HEK293 (cell line): Measurements from ENCODE around the gene PTPN5.

Experiments used
- CTCF ChIA-PET: fragments of 350-600 bp; formaldehyde crosslinking; extraction: SDS; loops from one replicate; lab custom pipeline; 2021; ENCODE audit warnings: antibody characterized with exemption; lab: Yijun Ruan, JAX
- POLR2A ChIA-PET: fragments of 300-600 bp; formaldehyde crosslinking; extraction: SDS; loops from one replicate; lab custom pipeline; 2020; ENCODE audit warnings: antibody characterized with exemption, inconsistent platforms; lab: Yijun Ruan, JAX
- H3K27ac ChIP-seq: fragments of 200-500 bp; sonication (Bioruptor generic); 2 replicates; pipeline ENCODE4 v1.5.1; 2014; ENCODE audit warnings: low read depth, low read length, control low read depth, inconsistent platforms; ENCODE audit errors: extremely low read depth
- H3K36me3 ChIP-seq, 2 experiments: fragments of 200-500 bp in 1 of 2; sonication (Bioruptor generic) in 1 of 2; 1 replicate in 1 of 2; 2 replicates in 1 of 2; pipeline ENCODE4 v1.5.1; 2014 to 2017; ENCODE audit warnings: inconsistent platforms in 2 of 2, low read length in 2 of 2; ENCODE audit not compliant: control insufficient read depth in 2 of 2, insufficient read depth in 1 of 2
- H3K4me1 ChIP-seq: fragments of 200-500 bp; sonication (Bioruptor generic); 2 replicates; pipeline ENCODE4 v1.5.1; 2014; ENCODE audit warnings: mild to moderate bottlenecking, low read length, inconsistent platforms; ENCODE audit not compliant: control insufficient read depth, insufficient read depth
- H3K4me3 ChIP-seq: 2 replicates; pipeline ENCODE4 v1.5.1; 2011; ENCODE audit warnings: low read depth, mild to moderate bottlenecking, control low read depth, low read length, moderate library complexity
- H3K9me3 ChIP-seq: fragments of 200-500 bp; sonication (Bioruptor generic); 2 replicates; pipeline ENCODE4 v1.5.1; 2014; ENCODE audit warnings: low read depth, low read length, inconsistent platforms; ENCODE audit not compliant: control insufficient read depth, insufficient read depth
- RBAK ChIP-seq: fragments of 450-650 bp; formaldehyde crosslinking; IDR thresholded peaks from 2 replicates; pipeline ENCODE4 v1.5.1; 2016; ENCODE audit warnings: missing biosample characterization, missing genetic modification characterization
- SALL2 ChIP-seq: fragments of 450-650 bp; formaldehyde crosslinking; IDR thresholded peaks from 2 replicates; pipeline ENCODE4 v1.5.0; 2017; ENCODE audit warnings: missing biosample characterization, mild to moderate bottlenecking, missing genetic modification characterization, borderline replicate concordance
- SP2 ChIP-seq: fragments of 450-650 bp; formaldehyde crosslinking; IDR thresholded peaks from 2 replicates; pipeline ENCODE4 v1.5.1; 2016; ENCODE audit warnings: missing biosample characterization, missing genetic modification characterization
- ZBTB1 ChIP-seq: fragments of 450-650 bp; formaldehyde crosslinking; IDR thresholded peaks from 2 replicates; pipeline ENCODE4 v1.5.1; 2016; ENCODE audit warnings: missing biosample characterization, missing genetic modification characterization
- ZBTB20 ChIP-seq: fragments of 450-650 bp; formaldehyde crosslinking; IDR thresholded peaks from 2 replicates; pipeline ENCODE4 v1.5.1; 2016; ENCODE audit warnings: missing biosample characterization, missing genetic modification characterization
- ZFP3 ChIP-seq: fragments of 450-650 bp; formaldehyde crosslinking; IDR thresholded peaks from 2 replicates; pipeline ENCODE4 v1.5.1; 2016; ENCODE audit warnings: low read depth, missing biosample characterization, missing genetic modification characterization
- ZNF169 ChIP-seq: fragments of 450-650 bp; formaldehyde crosslinking; IDR thresholded peaks from 2 replicates; pipeline ENCODE4 v1.5.1; 2016; ENCODE audit warnings: missing biosample characterization, missing genetic modification characterization
- ZNF175 ChIP-seq: fragments of 450-650 bp; formaldehyde crosslinking; IDR thresholded peaks from 2 replicates; pipeline ENCODE4 v1.5.1; 2016; ENCODE audit warnings: missing biosample characterization, missing genetic modification characterization
- ZNF221 ChIP-seq: fragments of 450-650 bp; formaldehyde crosslinking; IDR thresholded peaks from 2 replicates; pipeline ENCODE4 v1.5.1; 2017; ENCODE audit warnings: missing biosample characterization, missing genetic modification characterization, borderline replicate concordance
- ZNF248 ChIP-seq: fragments of 450-650 bp; formaldehyde crosslinking; IDR thresholded peaks from 2 replicates; pipeline ENCODE4 v1.5.1; 2017; ENCODE audit warnings: missing biosample characterization, missing genetic modification characterization
- ZNF48 ChIP-seq: fragments of 450-650 bp; formaldehyde crosslinking; IDR thresholded peaks from 2 replicates; pipeline ENCODE4 v1.5.1; 2016; ENCODE audit warnings: missing biosample characterization, missing genetic modification characterization
- ZNF549 ChIP-seq: fragments of 450-650 bp; IDR thresholded peaks from 2 replicates; pipeline ENCODE4 v1.5.1; 2018; ENCODE audit warnings: missing biosample characterization, missing genetic modification characterization, mild to moderate bottlenecking, inconsistent platforms, moderate library complexity
- ZNF660 ChIP-seq: fragments of 450-650 bp; IDR thresholded peaks from 2 replicates; pipeline ENCODE4 v1.5.1; 2018; ENCODE audit warnings: missing biosample characterization, mild to moderate bottlenecking, missing genetic modification characterization
- ZNF747 ChIP-seq: fragments of 450-650 bp; formaldehyde crosslinking; IDR thresholded peaks from 2 replicates; pipeline ENCODE4 v1.5.1; 2016; ENCODE audit warnings: missing biosample characterization, missing genetic modification characterization
- ZNF776 ChIP-seq: fragments of 450-650 bp; formaldehyde crosslinking; IDR thresholded peaks from 2 replicates; pipeline ENCODE4 v1.5.0; 2017; ENCODE audit warnings: missing biosample characterization, missing genetic modification characterization, borderline replicate concordance
- ZNF837 ChIP-seq: fragments of 450-650 bp; formaldehyde crosslinking; IDR thresholded peaks from 2 replicates; pipeline ENCODE4 v1.5.1; 2016; ENCODE audit warnings: missing biosample characterization, missing genetic modification characterization
- ZNF843 ChIP-seq: fragments of 450-650 bp; formaldehyde crosslinking; IDR thresholded peaks from 2 replicates; pipeline ENCODE4 v1.5.1; 2016; ENCODE audit warnings: missing biosample characterization, missing genetic modification characterization
- TF ChIP-seq, protein P1 (sequence below): fragments of 450-650 bp; formaldehyde crosslinking; IDR thresholded peaks from 2 replicates; pipeline ENCODE4 v1.5.1; 2016; ENCODE audit warnings: missing biosample characterization, missing genetic modification characterization
- TF ChIP-seq, protein P2 (sequence below): fragments of 450-650 bp; formaldehyde crosslinking; IDR thresholded peaks from 2 replicates; pipeline ENCODE4 v1.5.1; 2016; ENCODE audit warnings: missing biosample characterization, missing genetic modification characterization
- TF ChIP-seq, protein P3 (sequence below): fragments of 450-650 bp; formaldehyde crosslinking; IDR thresholded peaks from 2 replicates; pipeline ENCODE4 v1.5.0; 2017; ENCODE audit warnings: missing biosample characterization, missing genetic modification characterization, borderline replicate concordance

PTPN5 gene

DNA sequence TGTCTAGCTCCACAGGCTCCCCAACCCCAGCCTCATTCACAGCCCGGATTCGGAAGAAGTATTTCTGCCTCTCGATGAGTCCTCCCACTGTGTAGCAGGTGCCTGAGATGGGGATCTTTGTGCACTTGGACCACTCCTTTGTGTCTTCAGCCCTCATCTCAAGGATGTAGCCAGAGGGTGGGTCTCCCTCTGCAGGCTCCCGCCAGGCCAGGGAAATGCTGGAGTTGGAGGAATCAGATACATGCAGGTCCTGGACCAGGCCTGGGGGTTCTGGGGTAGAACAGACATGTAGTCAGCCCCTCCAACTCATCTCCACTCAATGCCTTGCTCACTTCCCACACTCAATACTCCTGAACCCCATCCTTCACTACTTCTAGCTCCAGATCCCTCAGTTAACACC lies 82.2 kb downstream of the PTPN5 start (continued):
- no peak for TF ChIP-seq SP2 (tag by site-specific recombination)

DNA sequence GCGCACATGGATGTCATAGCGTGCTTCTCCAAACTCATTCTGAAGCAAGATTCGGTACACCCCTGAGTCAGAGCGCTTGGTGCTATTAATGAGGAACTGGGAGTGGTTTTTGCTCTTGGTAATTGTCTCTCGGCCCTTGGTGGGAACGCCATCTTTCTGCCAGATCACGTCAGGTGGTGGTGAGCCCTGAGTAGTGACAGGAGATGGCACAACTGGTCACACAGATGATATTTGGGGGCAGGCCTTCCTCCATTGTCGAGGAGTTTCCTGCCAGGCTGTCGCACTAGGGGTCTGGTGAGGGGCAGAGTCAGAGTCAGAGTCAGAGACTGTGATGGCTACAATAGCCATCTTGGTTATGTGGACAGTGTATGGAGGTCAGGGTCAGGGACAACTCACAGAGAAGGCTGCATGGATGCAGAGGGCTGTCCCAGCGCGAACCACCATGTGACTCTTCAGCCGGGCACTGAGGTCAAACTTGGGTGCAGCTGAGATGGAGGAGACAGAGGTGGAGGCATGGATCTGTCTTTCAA lies 83.7 kb downstream of the PTPN5 start:
- CTCF ChIA-PET: interaction anchor here (2.6 kb wide), 1 partner anchor 14 kb away, joined by 16 read pairs; no protein-coding TSS in a partner anchor
- Histone ChIP-seq H3K4me3 (no peak overlapping the region), H3K36me3 (no peaks in the 10 kb centered on the region), H3K27ac (no peak overlapping the region), H3K4me1 (no peaks in the 10 kb centered on the region), H3K9me3 (no peaks in the 10 kb centered on the region)
- POLR2A ChIA-PET: no interaction called here
- no peak for TF ChIP-seq ZBTB20
- TF ChIP-seq ZNF776 (tag by site-specific recombination): no peak
- TF ChIP-seq ZNF843: no peak
- no peak for TF ChIP-seq ZNF48 (tag by site-specific recombination)
- no peak for TF ChIP-seq SALL2 (tag by site-specific recombination)
- TF ChIP-seq, protein P1, sequence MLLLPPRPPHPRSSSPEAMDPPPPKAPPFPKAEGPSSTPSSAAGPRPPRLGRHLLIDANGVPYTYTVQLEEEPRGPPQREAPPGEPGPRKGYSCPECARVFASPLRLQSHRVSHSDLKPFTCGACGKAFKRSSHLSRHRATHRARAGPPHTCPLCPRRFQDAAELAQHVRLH (tag by site-specific recombination): no peak
- TF ChIP-seq, protein P2, sequence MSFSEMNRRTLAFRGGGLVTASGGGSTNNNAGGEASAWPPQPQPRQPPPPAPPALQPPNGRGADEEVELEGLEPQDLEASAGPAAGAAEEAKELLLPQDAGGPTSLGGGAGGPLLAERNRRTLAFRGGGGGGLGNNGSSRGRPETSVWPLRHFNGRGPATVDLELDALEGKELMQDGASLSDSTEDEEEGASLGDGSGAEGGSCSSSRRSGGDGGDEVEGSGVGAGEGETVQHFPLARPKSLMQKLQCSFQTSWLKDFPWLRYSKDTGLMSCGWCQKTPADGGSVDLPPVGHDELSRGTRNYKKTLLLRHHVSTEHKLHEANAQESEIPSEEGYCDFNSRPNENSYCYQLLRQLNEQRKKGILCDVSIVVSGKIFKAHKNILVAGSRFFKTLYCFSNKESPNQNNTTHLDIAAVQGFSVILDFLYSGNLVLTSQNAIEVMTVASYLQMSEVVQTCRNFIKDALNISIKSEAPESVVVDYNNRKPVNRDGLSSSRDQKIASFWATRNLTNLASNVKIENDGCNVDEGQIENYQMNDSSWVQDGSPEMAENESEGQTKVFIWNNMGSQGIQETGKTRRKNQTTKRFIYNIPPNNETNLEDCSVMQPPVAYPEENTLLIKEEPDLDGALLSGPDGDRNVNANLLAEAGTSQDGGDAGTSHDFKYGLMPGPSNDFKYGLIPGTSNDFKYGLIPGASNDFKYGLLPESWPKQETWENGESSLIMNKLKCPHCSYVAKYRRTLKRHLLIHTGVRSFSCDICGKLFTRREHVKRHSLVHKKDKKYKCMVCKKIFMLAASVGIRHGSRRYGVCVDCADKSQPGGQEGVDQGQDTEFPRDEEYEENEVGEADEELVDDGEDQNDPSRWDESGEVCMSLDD (tag by site-specific recombination): no peak
- no peak for TF ChIP-seq ZNF747 (tag by site-specific recombination)
- TF ChIP-seq ZBTB1 (tag by site-specific recombination): no peak

DNA sequence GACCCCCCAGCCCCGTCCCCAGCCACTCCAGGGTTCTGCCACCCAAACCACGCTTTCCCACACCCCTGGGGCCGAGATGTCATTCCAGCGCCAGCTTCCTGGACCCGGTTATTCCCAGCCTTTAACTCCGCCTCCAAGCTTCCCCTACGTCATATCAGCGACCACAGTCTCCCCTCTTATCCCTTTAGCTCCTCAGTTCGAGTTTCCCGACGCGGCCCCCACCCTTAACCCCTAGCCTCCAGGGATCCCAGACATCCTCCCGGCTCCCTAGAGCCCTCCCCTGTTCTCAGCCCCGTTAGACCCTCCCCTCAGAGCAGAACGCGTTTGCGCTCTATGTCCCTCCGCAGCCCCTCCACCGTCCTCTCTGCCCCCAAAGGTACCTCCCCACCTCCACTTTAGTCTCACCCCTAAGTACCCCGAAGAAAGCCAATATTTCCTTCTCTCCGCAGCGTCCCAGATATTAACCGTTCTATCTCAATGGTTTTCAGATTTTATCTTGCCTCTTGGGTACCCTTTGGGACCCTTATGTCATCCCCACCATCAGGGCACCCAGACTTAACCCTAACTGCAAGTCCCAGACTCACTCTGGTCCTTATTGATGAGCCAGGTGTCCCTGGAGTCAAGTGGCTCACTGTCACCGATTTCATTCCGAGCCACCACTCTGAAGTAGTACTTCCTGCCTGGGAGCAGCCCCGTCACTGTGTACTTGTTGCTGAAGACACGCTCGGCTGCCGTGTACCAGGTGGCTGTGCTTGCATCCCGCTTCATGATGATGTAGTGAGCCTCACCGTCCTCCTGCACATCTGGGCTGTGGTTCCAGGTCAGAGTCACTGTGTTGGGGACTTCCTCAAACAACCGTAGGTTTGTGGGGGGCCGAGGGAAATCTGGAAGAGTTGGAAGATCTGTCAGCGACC lies 85.0 kb downstream of the PTPN5 start:
- Histone ChIP-seq H3K4me3 (no peak overlapping the region), H3K9me3 (no peaks in the 10 kb centered on the region), H3K4me1 (no peaks in the 10 kb centered on the region), H3K36me3 (no peaks in the 10 kb centered on the region), H3K27ac (no peak overlapping the region)
- ChIA-PET POLR2A (interaction anchor here (0.7 kb wide), 1 partner anchor 118 kb away, joined by 4 read pairs; the partner anchor contains the start of gene UEVLD), CTCF (no interaction called here)
- TF ChIP-seq ZNF221 (no peak), ZNF660 (tag by site-specific recombination) (no peak), RBAK (tag by site-specific recombination) (no peak), ZNF175 (tag by site-specific recombination) (no peak), ZNF549 (tag by site-specific recombination) (no peak), ZFP3 (no peak), ZNF837 (no peak), ZNF248 (no peak), ZNF169 (tag by site-specific recombination) (no peak)
- TF ChIP-seq, protein P3, sequence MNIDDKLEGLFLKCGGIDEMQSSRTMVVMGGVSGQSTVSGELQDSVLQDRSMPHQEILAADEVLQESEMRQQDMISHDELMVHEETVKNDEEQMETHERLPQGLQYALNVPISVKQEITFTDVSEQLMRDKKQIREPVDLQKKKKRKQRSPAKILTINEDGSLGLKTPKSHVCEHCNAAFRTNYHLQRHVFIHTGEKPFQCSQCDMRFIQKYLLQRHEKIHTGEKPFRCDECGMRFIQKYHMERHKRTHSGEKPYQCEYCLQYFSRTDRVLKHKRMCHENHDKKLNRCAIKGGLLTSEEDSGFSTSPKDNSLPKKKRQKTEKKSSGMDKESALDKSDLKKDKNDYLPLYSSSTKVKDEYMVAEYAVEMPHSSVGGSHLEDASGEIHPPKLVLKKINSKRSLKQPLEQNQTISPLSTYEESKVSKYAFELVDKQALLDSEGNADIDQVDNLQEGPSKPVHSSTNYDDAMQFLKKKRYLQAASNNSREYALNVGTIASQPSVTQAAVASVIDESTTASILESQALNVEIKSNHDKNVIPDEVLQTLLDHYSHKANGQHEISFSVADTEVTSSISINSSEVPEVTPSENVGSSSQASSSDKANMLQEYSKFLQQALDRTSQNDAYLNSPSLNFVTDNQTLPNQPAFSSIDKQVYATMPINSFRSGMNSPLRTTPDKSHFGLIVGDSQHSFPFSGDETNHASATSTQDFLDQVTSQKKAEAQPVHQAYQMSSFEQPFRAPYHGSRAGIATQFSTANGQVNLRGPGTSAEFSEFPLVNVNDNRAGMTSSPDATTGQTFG (tag by site-specific recombination): no peak
